Testis (tissue), 2 donors: ENCODE measurements around the gene DRD1.
"Not testable (repeated sequence)": the region's sequence is repeated elsewhere in the genome, so short reads cannot be mapped to it uniquely, and the experiment has no call there.

ENCODE experiments used
- CTCF ChIP-seq, 3 experiments: fragments of 450-650 bp in 2 of 3; fragments of 200-600 bp in 1 of 3; sonication (generic) in 1 of 3; IDR thresholded peaks; one replicate each; pipeline ENCODE4 v1.5.1; 2016 to 2019; ENCODE audit warnings: antibody characterized with exemption in 3 of 3, mild to moderate bottlenecking in 2 of 3, moderate library complexity in 1 of 3
- POLR2A ChIP-seq: fragments of 450-650 bp; IDR thresholded peaks from one replicate; pipeline ENCODE4 v1.6.1; 2017; ENCODE audit warnings: antibody characterized with exemption, mild to moderate bottlenecking, moderate library complexity

DNA sequence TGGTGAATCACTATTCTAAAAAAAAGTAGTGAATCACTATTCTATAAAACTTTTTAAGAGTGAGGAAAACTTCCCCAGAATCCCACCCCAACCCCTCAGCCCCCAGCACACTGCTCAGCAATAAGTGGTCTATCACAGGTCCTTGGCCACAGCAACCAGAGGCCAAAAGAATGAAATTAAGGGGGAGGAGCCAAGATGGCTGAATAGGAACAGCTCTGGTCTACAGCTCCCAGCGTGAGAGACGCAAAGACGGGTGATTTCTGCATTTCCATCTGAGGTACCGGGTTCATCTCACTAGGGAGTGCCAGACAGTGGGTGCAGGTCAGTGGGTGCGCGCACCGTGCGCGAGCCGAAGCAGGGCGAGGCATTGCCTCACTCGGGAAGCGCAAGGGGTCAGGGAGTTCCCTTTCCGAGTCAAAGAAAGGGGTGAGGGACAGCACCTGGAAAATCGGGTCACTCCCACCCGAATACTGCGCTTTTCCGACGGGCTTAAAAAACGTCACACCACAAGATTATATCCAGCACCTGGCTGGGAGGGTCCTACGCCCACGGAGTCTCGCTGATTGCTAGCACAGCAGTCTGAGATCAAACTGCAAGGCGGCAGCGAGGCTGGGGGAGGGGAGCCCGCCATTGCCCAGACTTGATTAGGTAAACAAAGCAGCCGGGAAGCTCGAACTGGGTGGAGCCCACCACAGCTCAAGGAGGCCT is 46.2 kb downstream of the DRD1 start:
- TF ChIP-seq CTCF (IDR thresholded peaks at IDR 0.05); POLR2A: not testable (repeated sequence)
